ENCODE results near the gene PRKCA. TPM values are rescaled to one million over a fixed set of nuclear protein-coding genes. Genes with fewer than 3 reads are reported as not detected.

The PRKCA gene
- total and polyA plus RNA-seq, 2 of the 13 experiments (the other 11 are each of a cell fraction or from before 2014, with no cell fraction given): 18.5 to 21.5 TPM

- TF ChIP-seq ZNF709 (CRISPR knock-in tag; IDR thresholded peaks at IDR 0.05) (no peak), TFDP2 (CRISPR knock-in tag; IDR thresholded peaks at IDR 0.05) (no peak), ZNF34 (CRISPR knock-in tag; IDR thresholded peaks at IDR 0.05; ENCODE audit: borderline replicate concordance) (no peak)
- TF ChIP-seq, protein P1, sequence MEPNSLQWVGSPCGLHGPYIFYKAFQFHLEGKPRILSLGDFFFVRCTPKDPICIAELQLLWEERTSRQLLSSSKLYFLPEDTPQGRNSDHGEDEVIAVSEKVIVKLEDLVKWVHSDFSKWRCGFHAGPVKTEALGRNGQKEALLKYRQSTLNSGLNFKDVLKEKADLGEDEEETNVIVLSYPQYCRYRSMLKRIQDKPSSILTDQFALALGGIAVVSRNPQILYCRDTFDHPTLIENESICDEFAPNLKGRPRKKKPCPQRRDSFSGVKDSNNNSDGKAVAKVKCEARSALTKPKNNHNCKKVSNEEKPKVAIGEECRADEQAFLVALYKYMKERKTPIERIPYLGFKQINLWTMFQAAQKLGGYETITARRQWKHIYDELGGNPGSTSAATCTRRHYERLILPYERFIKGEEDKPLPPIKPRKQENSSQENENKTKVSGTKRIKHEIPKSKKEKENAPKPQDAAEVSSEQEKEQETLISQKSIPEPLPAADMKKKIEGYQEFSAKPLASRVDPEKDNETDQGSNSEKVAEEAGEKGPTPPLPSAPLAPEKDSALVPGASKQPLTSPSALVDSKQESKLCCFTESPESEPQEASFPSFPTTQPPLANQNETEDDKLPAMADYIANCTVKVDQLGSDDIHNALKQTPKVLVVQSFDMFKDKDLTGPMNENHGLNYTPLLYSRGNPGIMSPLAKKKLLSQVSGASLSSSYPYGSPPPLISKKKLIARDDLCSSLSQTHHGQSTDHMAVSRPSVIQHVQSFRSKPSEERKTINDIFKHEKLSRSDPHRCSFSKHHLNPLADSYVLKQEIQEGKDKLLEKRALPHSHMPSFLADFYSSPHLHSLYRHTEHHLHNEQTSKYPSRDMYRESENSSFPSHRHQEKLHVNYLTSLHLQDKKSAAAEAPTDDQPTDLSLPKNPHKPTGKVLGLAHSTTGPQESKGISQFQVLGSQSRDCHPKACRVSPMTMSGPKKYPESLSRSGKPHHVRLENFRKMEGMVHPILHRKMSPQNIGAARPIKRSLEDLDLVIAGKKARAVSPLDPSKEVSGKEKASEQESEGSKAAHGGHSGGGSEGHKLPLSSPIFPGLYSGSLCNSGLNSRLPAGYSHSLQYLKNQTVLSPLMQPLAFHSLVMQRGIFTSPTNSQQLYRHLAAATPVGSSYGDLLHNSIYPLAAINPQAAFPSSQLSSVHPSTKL (CRISPR knock-in tag; IDR thresholded peaks at IDR 0.05): no peak
Observed at GRCh38 chr17:66612993-66613392, 310.6 kb downstream of the PRKCA start (continued).

DNA sequence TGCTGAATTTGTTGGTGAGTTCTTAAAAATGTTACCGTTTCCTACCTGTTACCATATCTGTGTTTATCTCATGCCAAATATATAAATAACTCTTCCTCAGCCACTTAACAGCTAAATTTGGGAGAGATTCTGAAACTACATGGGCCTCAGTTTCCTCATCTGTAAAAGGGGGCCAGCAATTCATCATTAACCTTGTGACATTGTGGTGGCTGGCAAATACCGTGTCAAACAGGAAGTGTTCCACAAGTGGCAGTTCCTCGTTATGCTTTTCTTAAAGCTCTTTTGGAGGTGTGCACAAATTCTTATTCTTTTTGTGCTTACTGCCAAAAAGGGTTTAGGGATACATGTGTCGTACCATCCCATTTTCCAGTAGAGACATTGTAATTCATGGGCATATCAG lies 312.1 kb downstream of the PRKCA start:
- Histone ChIP-seq H3K36me3 (replicated peaks in 1 of 2; ENCODE audit: control insufficient read depth in 1 of 2, insufficient read depth in 2 of 2, low read length in 2 of 2) (no peaks in the 10 kb centered on the region; a peak in 1 of 5 replicates), H2AFZ (ENCODE audit: low read length) (no peak overlapping the region), H3K27ac (ENCODE audit: extremely low read length, insufficient read depth, low read length) (no peak overlapping the region), H3K4me2 (ENCODE audit: low read depth, low read length) (no peak overlapping the region), H3K4me1 (ENCODE audit: insufficient read depth, low read length) (peaks cover 16% of the 10 kb centered on the region), H4K20me1 (ENCODE audit: insufficient read depth, low read length) (no peaks in the 10 kb centered on the region), H3K4me3 (replicated peaks in 1 of 3; ENCODE audit: insufficient read depth in 1 of 3, low read depth in 2 of 3, low read length in 3 of 3) (no peak overlapping the region), H3K9ac (ENCODE audit: insufficient read depth, low read depth, low read length) (no peak overlapping the region), H3K27me3 (ENCODE audit: control insufficient read depth in 1 of 2, insufficient read depth in 2 of 2, low read length in 2 of 2) (no peaks in the 10 kb centered on the region), H3K9me3 (ENCODE audit: low read length) (no peaks in the 10 kb centered on the region), H3K79me2 (ENCODE audit: insufficient read depth, low read length) (no peaks in the 10 kb centered on the region)
- ChIA-PET CTCF (ENCODE audit: low intra/inter-chr PET ratio, low total read pairs) (no interaction called here), POLR2A (no interaction called here)
- no peak for FAIRE-seq
- BruUV-seq (replicated peaks): no TSS peak
- intact Hi-C loops (cut with micrococcal nuclease; ENCODE audit: unreplicated experiment): no loop called here
- in situ Hi-C loops (cut with HindIII; ENCODE audit: extremely low pct_ligation_motif_present, low pct_unique_long_range_greater_than_20kb): no loop called here
- WGBS (ENCODE audit: low lambda C conversion rate): 90% methylated on average over 4 of the region's 4 CpGs
- no peak for ATAC-seq
- TF ChIP-seq ZNF629 (CRISPR knock-in tag; conservative IDR thresholded peaks at IDR 0.05) (peak; percentile 71), ARID4A (CRISPR knock-in tag; IDR thresholded peaks at IDR 0.05; ENCODE audit: borderline replicate concordance) (no peak)
- DNase-seq (ENCODE audit: low spot score): no peak

All from HepG2 (cell line).